Measurements from ENCODE around the gene ZNF827. TPM values are rescaled to one million over a fixed set of nuclear protein-coding genes. Genes with fewer than 3 reads are reported as not detected.

ZNF827 gene
- polyA plus RNA-seq, 4 donors, result 29.4 to 46.7 (median 35.2) TPM

DNA sequence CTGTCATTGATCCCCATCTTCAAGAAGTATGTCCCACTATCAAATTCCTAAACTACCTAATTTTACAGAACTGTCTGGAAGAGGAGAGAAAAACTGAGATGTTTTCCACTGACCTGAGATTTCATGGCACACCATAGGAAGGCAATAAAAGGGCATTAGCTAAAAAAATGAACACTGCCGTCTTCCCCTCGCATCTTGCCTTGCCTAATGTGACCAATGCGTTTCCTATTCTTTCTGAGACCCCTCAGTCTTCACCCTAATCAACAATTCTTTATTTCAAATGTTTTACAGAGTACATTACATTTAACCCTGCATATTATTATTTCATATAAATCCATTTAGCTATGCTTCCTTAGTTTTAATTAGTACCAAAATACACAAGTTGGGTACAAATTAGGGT, 43.6 kb downstream of the ZNF827 start:
- DNase-seq (ENCODE audit: low read depth in 4 of 4, low spot score in 2 of 4), result no peak

DNA sequence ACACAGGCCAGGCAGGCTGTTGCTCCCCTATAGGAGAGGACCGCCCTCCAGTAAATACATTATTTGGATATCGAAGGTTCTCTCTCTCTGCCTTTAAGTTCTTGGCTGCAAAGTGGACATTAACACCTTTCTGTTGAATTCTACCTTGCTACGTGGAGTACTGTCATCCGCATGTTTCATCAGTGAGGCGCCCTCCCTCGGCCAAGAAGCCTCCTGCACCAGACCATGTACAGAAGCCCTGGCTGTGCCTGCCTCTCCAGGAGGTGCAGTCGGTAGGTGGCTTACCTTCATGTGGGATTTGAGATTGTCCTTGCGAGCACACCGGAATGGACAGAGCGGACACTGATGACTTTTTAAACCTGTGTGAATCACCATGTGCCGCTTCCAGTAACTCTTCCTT, 46.7 kb downstream of the ZNF827 start:
- no peak for DNase-seq (ENCODE audit: low read depth in 4 of 4, low spot score in 2 of 4)

- no peak for DNase-seq (ENCODE audit: low read depth in 4 of 4, low spot score in 2 of 4)
Observed at GRCh38 chr4:145890689-145891088, 47.9 kb downstream of the ZNF827 start.

DNA sequence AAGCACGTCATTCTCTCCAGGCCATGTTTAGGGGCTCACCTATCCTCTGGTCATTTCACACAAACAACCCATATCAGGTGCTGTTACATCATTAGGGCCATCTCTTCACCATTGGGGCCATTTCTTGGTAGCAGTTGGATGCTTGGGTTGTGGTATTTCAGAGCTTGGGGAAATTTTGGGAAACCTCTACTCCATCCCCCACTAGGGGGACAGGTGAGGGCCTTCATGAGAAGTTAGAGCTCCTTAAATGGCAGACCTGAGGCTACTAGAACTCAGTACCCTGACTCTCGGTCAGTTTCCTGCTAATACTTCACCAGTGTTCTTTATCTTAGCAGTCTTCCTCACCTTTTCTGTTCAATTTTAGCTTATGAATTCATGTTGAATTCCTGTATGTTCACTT, 50.2 kb downstream of the ZNF827 start:
- DNase-seq (ENCODE audit: low read depth in 4 of 4, low spot score in 2 of 4), result no peak

DNA sequence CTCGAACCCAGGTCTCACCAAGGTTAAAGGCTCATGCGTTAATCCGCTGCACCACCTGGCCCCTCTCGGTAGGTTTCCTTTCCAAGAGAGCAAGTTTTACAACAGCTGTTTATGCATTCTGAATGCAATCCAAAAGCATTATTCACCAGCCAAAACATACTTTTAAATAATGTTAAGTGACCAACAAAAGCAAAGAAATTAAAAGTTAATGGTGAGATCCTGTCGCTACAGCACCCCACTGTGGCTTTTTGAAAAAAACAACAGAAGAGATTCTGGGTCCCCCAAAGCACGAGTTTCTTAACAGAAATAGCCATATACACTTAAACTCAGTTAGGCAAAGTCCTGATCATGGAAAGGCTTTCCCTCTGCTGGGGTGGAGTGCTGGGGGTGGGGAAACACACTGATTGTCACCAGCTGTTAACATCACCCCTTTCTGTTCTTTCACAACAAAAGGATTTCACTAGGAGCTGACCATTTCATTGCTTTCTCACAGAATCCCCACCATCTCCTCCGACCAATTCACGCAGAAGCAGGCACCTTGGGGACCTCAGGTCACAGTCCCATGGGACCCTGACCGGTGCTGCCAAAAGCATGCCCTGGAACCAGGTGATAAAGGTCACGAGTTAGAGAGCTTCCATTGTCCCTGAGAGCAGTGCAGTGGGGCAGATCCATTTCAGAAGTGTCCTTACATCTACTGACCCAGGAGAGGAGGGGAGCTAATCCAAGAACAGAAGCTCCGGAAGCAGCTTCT, 51.2 kb downstream of the ZNF827 start:
- no peak for DNase-seq (ENCODE audit: low read depth in 4 of 4, low spot score in 2 of 4)

DNA sequence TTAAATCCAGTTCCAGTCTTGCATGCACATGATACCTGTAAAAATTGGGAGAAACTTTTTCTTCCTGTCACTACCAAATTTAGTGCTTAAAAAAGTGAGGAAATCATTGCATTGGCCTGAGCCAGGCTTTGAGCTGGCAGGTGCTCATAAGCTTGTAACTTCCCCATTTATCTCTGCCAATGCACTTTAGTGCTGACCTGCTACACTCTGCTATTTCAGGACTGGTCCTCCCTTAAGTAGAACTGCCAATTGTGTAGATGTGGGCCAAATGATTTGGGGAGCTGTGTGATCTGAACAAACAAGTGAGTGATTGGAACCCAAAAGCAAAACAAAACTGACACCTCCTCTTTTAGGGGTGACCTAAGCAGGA, 51.8 kb downstream of the ZNF827 start:
- no peak for DNase-seq (ENCODE audit: low read depth in 4 of 4, low spot score in 2 of 4)

DNA sequence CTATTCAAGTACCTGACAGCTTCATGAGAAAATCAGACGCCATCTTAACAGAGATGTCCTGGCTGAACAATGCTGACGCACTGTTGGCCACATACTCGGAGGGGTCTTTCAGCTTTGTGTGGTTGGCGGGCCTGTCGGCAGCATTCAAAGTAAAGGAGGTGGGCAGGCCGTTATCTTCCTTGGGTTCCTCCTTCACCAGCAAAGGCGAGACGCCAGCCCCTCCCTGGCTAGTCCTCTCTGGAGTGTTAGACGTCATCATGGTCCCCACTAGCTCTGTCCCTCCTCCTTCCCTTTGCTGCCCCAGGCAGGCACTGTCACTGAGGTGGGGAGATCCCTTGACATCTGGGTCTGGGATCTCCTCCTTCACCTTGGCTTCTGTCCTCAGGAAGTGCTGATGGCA, 53.0 kb downstream of the ZNF827 start:
- no peak for DNase-seq (ENCODE audit: low read depth in 4 of 4, low spot score in 2 of 4)

DNA sequence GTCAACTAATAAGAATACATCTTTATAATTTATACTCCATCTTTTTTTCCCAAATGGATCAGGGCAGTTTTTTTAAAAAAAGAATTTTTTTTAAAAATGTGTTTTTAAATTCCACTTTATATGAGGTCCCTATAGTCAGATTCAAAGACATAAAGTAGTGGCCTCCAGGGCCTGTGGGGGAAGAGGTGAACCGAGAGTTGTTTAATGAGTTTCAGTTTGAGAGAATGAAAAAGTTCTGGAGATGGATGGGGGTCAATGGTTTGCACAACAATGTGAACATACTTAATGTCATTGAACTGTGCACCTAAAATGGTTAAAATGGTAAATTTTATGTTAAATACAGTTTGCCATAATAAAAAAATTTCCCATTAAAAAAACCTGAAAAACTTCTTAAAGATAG, 53.8 kb downstream of the ZNF827 start:
- DNase-seq (ENCODE audit: low read depth in 4 of 4, low spot score in 2 of 4), result no peak

DNA sequence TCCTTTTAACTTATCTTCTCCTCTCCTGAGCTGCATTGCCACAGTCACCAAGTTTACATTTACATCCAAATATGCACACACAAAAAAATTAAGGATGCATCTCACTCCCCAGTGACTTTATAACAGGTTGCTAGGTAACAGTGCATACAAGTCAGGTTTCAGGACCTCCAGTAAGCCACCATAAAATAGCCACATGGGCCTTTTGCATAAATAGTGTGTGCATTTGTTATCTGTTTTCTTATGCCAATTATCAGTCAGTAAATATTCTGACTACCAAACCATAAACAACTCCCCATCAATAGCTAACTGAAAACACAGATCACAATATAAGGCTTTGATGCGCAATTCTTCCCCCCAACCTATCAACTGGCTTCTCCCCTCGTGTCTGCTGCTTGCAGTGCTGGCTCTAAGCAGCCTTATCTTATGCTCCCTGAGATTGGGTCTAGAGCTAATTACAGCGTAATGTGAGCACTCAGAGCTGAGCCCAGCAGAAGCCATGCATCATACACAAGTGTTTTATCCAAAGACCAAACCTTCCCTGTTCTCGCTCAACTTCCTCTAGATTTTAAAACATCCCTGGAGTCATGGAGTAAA, 55.4 kb downstream of the ZNF827 start:
- DNase-seq (ENCODE audit: low read depth in 4 of 4, low spot score in 2 of 4), result no peak

DNA sequence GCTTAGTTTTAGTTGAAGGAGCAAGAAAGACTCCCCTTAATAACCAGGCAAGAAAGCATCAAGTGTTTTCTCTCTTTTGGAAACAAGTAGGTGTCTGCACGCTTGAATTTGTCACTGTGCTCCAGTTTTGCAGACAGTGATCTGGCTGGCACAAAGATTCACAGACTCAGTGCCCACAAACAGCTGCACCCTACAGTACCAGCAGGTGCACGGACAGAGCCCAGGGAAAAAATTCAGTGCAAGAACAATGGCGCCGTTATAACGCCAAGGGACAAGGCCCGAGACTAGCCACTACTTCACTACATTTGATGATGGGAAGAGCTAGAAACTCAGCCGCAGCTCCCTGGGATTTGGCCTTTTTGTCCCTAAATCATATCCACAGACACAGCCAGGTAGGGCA, 56.0 kb downstream of the ZNF827 start:
- no peak for DNase-seq (ENCODE audit: low read depth in 4 of 4, low spot score in 2 of 4)

GRCh38 chr4:145881989-145882388, 56.6 kb downstream of the ZNF827 start:
- peak in 1 of 4 donors; percentile 56 for DNase-seq (ENCODE audit: low read depth in 4 of 4, low spot score in 2 of 4)

DNA sequence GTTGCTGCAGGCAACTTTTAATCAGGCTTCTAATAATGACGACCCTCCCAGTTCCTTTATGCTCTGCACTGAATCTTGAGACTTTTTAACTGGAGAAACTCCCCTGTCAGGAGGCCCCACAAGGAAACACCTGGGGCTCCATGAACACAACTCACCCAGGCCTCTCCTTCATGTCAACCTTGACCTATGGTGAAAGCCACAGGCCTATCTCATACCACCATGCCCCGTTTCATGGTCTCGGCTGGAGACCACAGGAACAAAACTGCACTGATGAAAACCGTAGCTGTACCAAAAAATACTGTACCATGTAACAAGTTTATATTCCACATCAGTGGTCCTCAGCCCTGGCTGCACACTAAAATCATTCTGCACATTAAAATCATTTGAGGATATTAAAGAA, 57.0 kb downstream of the ZNF827 start:
- DNase-seq (ENCODE audit: low read depth in 4 of 4, low spot score in 2 of 4), result no peak

GRCh38 chr4:145880355-145880960, 58.2 kb downstream of the ZNF827 start:
- DNase-seq (ENCODE audit: low read depth in 4 of 4, low spot score in 2 of 4), result no peak

GRCh38 chr4:145879598-145879997, 59.0 kb downstream of the ZNF827 start:
- no peak for DNase-seq (ENCODE audit: low read depth in 4 of 4, low spot score in 2 of 4)

GRCh38 chr4:145878501-145879435, 59.9 kb downstream of the ZNF827 start:
- DNase-seq (ENCODE audit: low read depth in 4 of 4, low spot score in 2 of 4), result no peak

- DNase-seq (ENCODE audit: low read depth in 4 of 4, low spot score in 2 of 4), result no peak
Observed at GRCh38 chr4:145876531-145877180, 62.0 kb downstream of the ZNF827 start.

GRCh38 chr4:145873901-145874300, 64.7 kb downstream of the ZNF827 start:
- no peak for DNase-seq (ENCODE audit: low read depth in 4 of 4, low spot score in 2 of 4)

- DNase-seq (ENCODE audit: low read depth in 4 of 4, low spot score in 2 of 4), result no peak
Observed at GRCh38 chr4:145871209-145871608, 67.4 kb downstream of the ZNF827 start.

GRCh38 chr4:145870155-145871020, 68.2 kb downstream of the ZNF827 start:
- DNase-seq (ENCODE audit: low read depth in 4 of 4, low spot score in 2 of 4), result no peak
